Uterus (tissue), 4 donors: Measurements from ENCODE around the gene HSPBP1. TPM values are rescaled to one million over a fixed set of nuclear protein-coding genes. Genes with fewer than 3 reads are reported as not detected.

Source experiments
- DNase-seq, 2 donors: peaks; one replicate each; pipeline ENCODE4 v3.0.0-alpha.2; 2019 to 2020
- H3K27ac ChIP-seq, 2 donors: fragments of 200-600 bp; sonication (generic); 1 replicate in 1 of 2; 2 replicates in 1 of 2; pipeline ENCODE4 v1.5.1; 2016 to 2018
- H3K27me3 ChIP-seq, 2 donors: fragments of 200-600 bp; sonication (generic); one replicate each; pipeline ENCODE4 v1.5.1; 2018 to 2019; ENCODE audit warnings: control low read depth in 1 of 2
- H3K36me3 ChIP-seq, 2 donors: fragments of 200-600 bp; sonication (generic); one replicate each; pipeline ENCODE4 v1.5.1; 2019; ENCODE audit warnings: control low read depth in 1 of 2
- H3K4me1 ChIP-seq, 2 donors: fragments of 200-600 bp; sonication (generic); one replicate each; pipeline ENCODE4 v1.5.1; 2018 to 2019; ENCODE audit warnings: control low read depth in 1 of 2
- H3K4me3 ChIP-seq, 2 donors: fragments of 200-600 bp; sonication (generic); 1 replicate in 1 of 2; 2 replicates in 1 of 2; pipeline ENCODE4 v1.5.1; 2018 to 2019; ENCODE audit warnings: mild to moderate bottlenecking in 1 of 2
- H3K9me3 ChIP-seq, 2 donors: fragments of 200-600 bp; sonication (generic); one replicate each; pipeline ENCODE4 v1.5.1; 2019; ENCODE audit warnings: control low read depth in 1 of 2
- POLR2A ChIP-seq, 2 donors: fragments of 450-650 bp; IDR thresholded peaks; one replicate each; pipeline ENCODE4 v1.6.1; 2016; ENCODE audit warnings: antibody characterized with exemption in 2 of 2, mild to moderate bottlenecking in 1 of 2, moderate library complexity in 1 of 2
- intact Hi-C: fragments of 100-400 bp; cut with DNase I; formaldehyde crosslinking; loops from one replicate; pipeline ENCODE4 v1.15.1; 2023; ENCODE audit warnings: low total_unique reads
- total RNA-seq, 4 donors: library from RNA; depleted of rRNA in 3 of 4; stranded (reverse); fragments of >200 nt in 3 of 4; gene quantifications; one replicate each; pipeline versions ENCODE4 v1.1.0 to v1.2.4, GENCODE V29; 2014 to 2023
- TF ChIP-seq, protein P1 (sequence below), 4 experiments: fragments of 200-600 bp in 2 of 4; fragments of 450-650 bp in 2 of 4; sonication (generic) in 2 of 4; IDR thresholded peaks; one replicate each; pipeline ENCODE4 v1.5.1; 2016 to 2019; ENCODE audit warnings: antibody characterized with exemption in 4 of 4, mild to moderate bottlenecking in 2 of 4, moderate library complexity in 1 of 4
- donor health status: DM: yes; HTN: yes; CAD: no.

The HSPBP1 gene
- total RNA-seq, 4 donors from 2014 or later = 1.3 to 37.4 (median 25.6) TPM

DNA sequence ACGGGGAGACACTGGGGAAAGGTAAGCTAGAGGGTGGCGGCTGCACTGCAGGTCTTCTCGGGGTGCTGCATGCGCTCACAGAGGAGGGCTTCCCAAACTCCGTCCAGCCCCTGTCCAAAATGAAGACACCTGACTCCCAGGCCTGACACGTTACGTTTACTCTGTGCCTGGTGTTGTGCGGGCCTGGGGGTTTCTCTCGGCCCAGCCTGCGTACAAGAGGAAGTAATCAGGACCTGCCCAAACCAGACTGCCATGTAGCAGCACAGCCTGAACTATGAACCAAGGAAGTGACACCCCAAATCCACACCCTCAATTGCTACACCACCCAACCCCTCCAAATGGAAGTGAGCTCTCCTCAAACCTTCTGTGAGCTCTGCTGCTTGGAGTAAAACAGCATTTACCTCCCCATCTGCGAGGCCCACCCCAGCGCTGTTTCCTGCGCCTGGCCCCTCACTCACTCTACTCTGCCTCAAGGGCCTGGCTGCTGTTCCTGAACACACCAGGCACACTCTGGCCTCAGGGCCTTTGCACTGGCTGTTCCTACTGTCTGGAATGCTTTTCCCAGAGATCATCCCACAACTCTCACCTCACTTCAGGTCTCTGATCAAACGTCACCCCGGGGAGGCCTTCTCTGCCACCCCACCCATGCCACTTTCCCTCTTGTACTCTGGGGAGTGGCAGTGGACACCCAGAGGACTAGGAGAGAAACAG is 3.0 kb downstream of the HSPBP1 start:
- no peak overlapping the region for H3K4me3 ChIP-seq
- no peak for DNase-seq
- intact Hi-C loops = no loop called here
- H3K27me3 ChIP-seq = no peaks in the 10 kb centered on the region
- H3K9me3 ChIP-seq = no peaks in the 10 kb centered on the region
- H3K36me3 ChIP-seq = no peaks in the 10 kb centered on the region
- no peak overlapping the region for H3K27ac ChIP-seq
- H3K4me1 ChIP-seq = no peaks in the 10 kb centered on the region
- TF ChIP-seq, protein P1, sequence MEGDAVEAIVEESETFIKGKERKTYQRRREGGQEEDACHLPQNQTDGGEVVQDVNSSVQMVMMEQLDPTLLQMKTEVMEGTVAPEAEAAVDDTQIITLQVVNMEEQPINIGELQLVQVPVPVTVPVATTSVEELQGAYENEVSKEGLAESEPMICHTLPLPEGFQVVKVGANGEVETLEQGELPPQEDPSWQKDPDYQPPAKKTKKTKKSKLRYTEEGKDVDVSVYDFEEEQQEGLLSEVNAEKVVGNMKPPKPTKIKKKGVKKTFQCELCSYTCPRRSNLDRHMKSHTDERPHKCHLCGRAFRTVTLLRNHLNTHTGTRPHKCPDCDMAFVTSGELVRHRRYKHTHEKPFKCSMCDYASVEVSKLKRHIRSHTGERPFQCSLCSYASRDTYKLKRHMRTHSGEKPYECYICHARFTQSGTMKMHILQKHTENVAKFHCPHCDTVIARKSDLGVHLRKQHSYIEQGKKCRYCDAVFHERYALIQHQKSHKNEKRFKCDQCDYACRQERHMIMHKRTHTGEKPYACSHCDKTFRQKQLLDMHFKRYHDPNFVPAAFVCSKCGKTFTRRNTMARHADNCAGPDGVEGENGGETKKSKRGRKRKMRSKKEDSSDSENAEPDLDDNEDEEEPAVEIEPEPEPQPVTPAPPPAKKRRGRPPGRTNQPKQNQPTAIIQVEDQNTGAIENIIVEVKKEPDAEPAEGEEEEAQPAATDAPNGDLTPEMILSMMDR (IDR thresholded peaks at IDR 0.05) = no peak
- no peak for TF ChIP-seq POLR2A (IDR thresholded peaks at IDR 0.05)

- TF ChIP-seq, protein P1 (IDR thresholded peaks at IDR 0.05) = no peak
- TF ChIP-seq POLR2A (IDR thresholded peaks at IDR 0.05) = no peak
These were observed 3.8 kb downstream of the HSPBP1 start for GRCh38 chr19:55275851-55276719.

DNA sequence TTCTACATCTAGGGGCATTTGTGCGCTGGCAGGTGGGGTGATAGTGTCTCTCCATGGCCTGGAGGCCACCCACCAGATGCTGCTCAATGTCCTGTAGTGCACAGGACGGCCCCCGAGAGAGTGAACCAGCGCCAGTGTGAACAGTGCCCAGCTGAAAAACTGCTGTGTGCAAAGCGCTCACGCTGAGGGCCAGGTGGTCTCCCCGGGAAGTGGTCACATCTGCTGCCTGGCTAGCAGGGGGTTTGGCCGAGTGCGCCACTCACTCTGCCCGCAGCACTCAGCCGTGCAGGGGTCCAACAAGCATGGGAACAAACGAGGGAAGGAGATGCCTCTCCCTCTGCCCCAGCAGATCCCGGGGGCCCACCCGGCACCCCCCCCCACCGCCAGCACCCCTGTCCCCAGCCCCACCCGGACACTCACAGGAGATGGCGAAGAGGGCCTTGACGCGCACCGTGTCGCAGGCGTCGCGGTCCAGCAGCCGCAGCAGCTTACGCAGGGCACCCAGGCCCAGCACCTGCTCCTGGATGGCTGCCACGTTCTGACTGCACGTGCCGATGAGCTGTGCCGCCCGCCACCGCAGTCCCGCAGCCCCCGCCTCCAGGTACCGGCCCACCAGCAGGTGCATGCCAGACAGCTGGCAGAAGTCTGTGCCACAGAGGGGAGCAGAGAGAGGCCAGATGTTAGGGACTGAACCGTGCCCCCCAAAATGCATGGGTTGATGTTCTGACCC is 5.8 kb downstream of the HSPBP1 start:
- no peaks in the 10 kb centered on the region for H3K36me3 ChIP-seq

More at GRCh38 chr19:55275851-55276719, 3.8 kb downstream of the HSPBP1 start:
- no peaks in the 10 kb centered on the region for H3K9me3 ChIP-seq
- no peaks in the 10 kb centered on the region for H3K27me3 ChIP-seq
- no peak overlapping the region for H3K27ac ChIP-seq
- H3K36me3 ChIP-seq = no peaks in the 10 kb centered on the region
- DNase-seq = no peak
- H3K4me1 ChIP-seq = no peaks in the 10 kb centered on the region
- no peak overlapping the region for H3K4me3 ChIP-seq
- intact Hi-C loops = no loop called here

GRCh38 chr19:55272142-55272541 is 7.8 kb downstream of the HSPBP1 start:
- Histone ChIP-seq H3K27ac (no peak overlapping the region), H3K9me3 (no peaks in the 10 kb centered on the region), H3K4me1 (no peaks in the 10 kb centered on the region), H3K36me3 (no peaks in the 10 kb centered on the region), H3K27me3 (no peaks in the 10 kb centered on the region), H3K4me3 (no peak overlapping the region)
- no peak for TF ChIP-seq POLR2A (IDR thresholded peaks at IDR 0.05)
- TF ChIP-seq, protein P1 (IDR thresholded peaks at IDR 0.05) = no peak
- DNase-seq = no peak
- intact Hi-C loops = no loop called here

More for the DNA sequence above, 5.8 kb downstream of the HSPBP1 start:
- H3K9me3 ChIP-seq = no peaks in the 10 kb centered on the region
- intact Hi-C loops = no loop called here
- H3K27ac ChIP-seq = no peak overlapping the region
- no peaks in the 10 kb centered on the region for H3K4me1 ChIP-seq
- H3K27me3 ChIP-seq = no peaks in the 10 kb centered on the region
- no peak for DNase-seq
- no peak overlapping the region for H3K4me3 ChIP-seq
- TF ChIP-seq, protein P1 (IDR thresholded peaks at IDR 0.05) = no peak
- no peak for TF ChIP-seq POLR2A (IDR thresholded peaks at IDR 0.05)
